Right atrium auricular region (tissue), 2 donors: ENCODE data around the gene MAP3K19. TPM values are rescaled to one million over a fixed set of nuclear protein-coding genes. Genes with fewer than 3 reads are reported as not detected.

Experiments
- DNase-seq: peaks from one replicate; pipeline ENCODE4 v3.0.0-alpha.2; 2019; ENCODE audit warnings: low spot score
- H3K27ac ChIP-seq, 2 donors: fragments of 200-600 bp; sonication (generic); 1 replicate in 1 of 2; 2 replicates in 1 of 2; pipeline ENCODE4 v1.5.1; 2016 to 2019
- H3K27me3 ChIP-seq, 2 donors: fragments of 200-600 bp; sonication (generic); one replicate each; pipeline versions ENCODE4 v1.5.1 to v1.6.0; 2017 to 2019
- H3K36me3 ChIP-seq: fragments of 200-600 bp; sonication (generic); one replicate; pipeline ENCODE4 v1.5.1; 2016
- H3K4me1 ChIP-seq, 2 donors: fragments of 200-600 bp; sonication (generic); one replicate each; pipeline versions ENCODE4 v1.5.1 to v1.6.0; 2017 to 2019
- H3K4me3 ChIP-seq, 2 donors: fragments of 200-600 bp; sonication (generic); 1 replicate in 1 of 2; 2 replicates in 1 of 2; pipeline ENCODE4 v1.5.1; 2017 to 2019; ENCODE audit warnings: mild to moderate bottlenecking in 1 of 2, moderate library complexity in 1 of 2
- H3K9me3 ChIP-seq, 2 donors: fragments of 200-600 bp; sonication (generic); one replicate each; pipeline ENCODE4 v1.5.1; 2019
- CTCF ChIP-seq, 2 donors: fragments of 200-600 bp; sonication (generic); IDR thresholded peaks; one replicate each; pipeline ENCODE4 v1.5.1; 2019; ENCODE audit warnings: antibody characterized with exemption in 2 of 2
- total RNA-seq, 2 donors: library from RNA; depleted of rRNA; stranded (reverse); fragments of >200 nt; gene quantifications; one replicate each; pipeline ENCODE4 v1.1.0, GENCODE V29; 2016

The MAP3K19 gene
- total RNA-seq, 2 donors from 2014 or later, result not detected

GRCh38 chr2:134933732-134934131 lies 113.5 kb downstream of the MAP3K19 start:
- no peak overlapping the region for H3K4me3 ChIP-seq
- no peaks in the 10 kb centered on the region for H3K9me3 ChIP-seq
- peaks cover 0 to 39% of the 10 kb centered on the region in 2 donors for H3K4me1 ChIP-seq

GRCh38 chr2:134932864-134933526 lies 114.3 kb downstream of the MAP3K19 start:
- Histone ChIP-seq H3K4me3 (no peak overlapping the region), H3K36me3 (peaks cover 12% of the 10 kb centered on the region), H3K27me3 (no peaks in the 10 kb centered on the region), H3K9me3 (no peaks in the 10 kb centered on the region), H3K4me1 (peaks cover 0 to 43% of the 10 kb centered on the region in 2 donors), H3K27ac (no peak overlapping the region)
- DNase-seq, result no peak
- no peak for TF ChIP-seq CTCF (IDR thresholded peaks at IDR 0.05)

More at GRCh38 chr2:134933732-134934131, 113.5 kb downstream of the MAP3K19 start:
- H3K27ac ChIP-seq, result no peak overlapping the region
- no peak for TF ChIP-seq CTCF (IDR thresholded peaks at IDR 0.05)
- H3K27me3 ChIP-seq, result no peaks in the 10 kb centered on the region
- peaks cover 17% of the 10 kb centered on the region for H3K36me3 ChIP-seq
- DNase-seq, result no peak

GRCh38 chr2:134927195-134927594 lies 120.1 kb downstream of the MAP3K19 start:
- H3K36me3 ChIP-seq, result peaks cover 4% of the 10 kb centered on the region
- no peak overlapping the region for H3K27ac ChIP-seq
- peaks cover 0 to 63% of the 10 kb centered on the region in 2 donors for H3K4me1 ChIP-seq
- no peak for TF ChIP-seq CTCF (IDR thresholded peaks at IDR 0.05)
- no peak overlapping the region for H3K4me3 ChIP-seq
- no peaks in the 10 kb centered on the region for H3K27me3 ChIP-seq
- H3K9me3 ChIP-seq, result no peaks in the 10 kb centered on the region
- no peak for DNase-seq

GRCh38 chr2:134926231-134926931 lies 120.9 kb downstream of the MAP3K19 start:
- H3K9me3 ChIP-seq, result no peaks in the 10 kb centered on the region
- DNase-seq, result no peak
- TF ChIP-seq CTCF (IDR thresholded peaks at IDR 0.05), result no peak
- peaks cover 4% of the 10 kb centered on the region for H3K36me3 ChIP-seq
- no peak overlapping the region for H3K4me3 ChIP-seq
- peaks cover 0 to 71% of the 10 kb centered on the region in 2 donors for H3K4me1 ChIP-seq
- no peaks in the 10 kb centered on the region for H3K27me3 ChIP-seq
- H3K27ac ChIP-seq, result no peak overlapping the region

DNA sequence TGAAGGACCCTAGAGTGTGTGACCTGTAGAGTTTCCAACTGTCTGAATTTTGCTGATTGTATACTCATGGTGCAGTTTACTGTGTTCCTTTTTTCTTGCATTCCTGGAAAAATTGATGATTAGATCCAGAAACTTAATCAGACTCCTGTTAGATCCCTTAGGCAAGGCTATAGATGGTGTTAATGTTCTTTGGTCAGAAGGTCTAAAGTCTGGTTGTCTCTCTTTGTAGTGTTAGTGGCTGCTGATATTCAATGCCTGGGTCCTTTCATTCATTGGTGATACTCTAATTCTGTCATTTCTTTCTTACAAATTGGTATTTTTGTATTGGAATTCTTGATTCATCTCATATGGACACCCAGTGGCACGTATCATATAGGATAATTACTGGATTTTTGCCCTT lies 122.3 kb downstream of the MAP3K19 start:
- Histone ChIP-seq H3K4me1 (peaks cover 0 to 81% of the 10 kb centered on the region in 2 donors), H3K4me3 (no peak overlapping the region), H3K9me3 (no peaks in the 10 kb centered on the region), H3K27me3 (no peaks in the 10 kb centered on the region), H3K27ac (no peak overlapping the region), H3K36me3 (peaks cover 4% of the 10 kb centered on the region)
- DNase-seq, result no peak
- TF ChIP-seq CTCF (IDR thresholded peaks at IDR 0.05), result no peak
